GM23338 (cell line): ENCODE measurements around the gene REEP6.

Experiments
- CREB1 ChIP-seq: fragments of 250-450 bp; sonication (Bioruptor Pico); IDR thresholded peaks from 2 replicates; pipeline ENCODE4 v1.5.0; 2020; ENCODE audit warnings: low read depth, mild to moderate bottlenecking, moderate library complexity
- CTCF ChIP-seq, 2 experiments: fragments of 200-600 bp in 1 of 2; sonication (generic) in 1 of 2; conservative IDR thresholded peaks; 2 replicates each; pipeline versions ENCODE4 v1.5.1 to v1.6.1; 2016 to 2017; ENCODE audit warnings: antibody characterized with exemption in 2 of 2, low read depth in 2 of 2, mild to moderate bottlenecking in 2 of 2, moderate library complexity in 1 of 2
- EZH2 ChIP-seq: fragments of 200-600 bp; sonication (generic); IDR thresholded peaks from one replicate; pipeline ENCODE4 v1.8.0; 2017; ENCODE audit warnings: antibody characterized with exemption, mild to moderate bottlenecking, low read depth; ENCODE audit not compliant: unreplicated experiment
- POLR2AphosphoS5 ChIP-seq: IDR thresholded peaks from 2 replicates; pipeline ENCODE4 v1.6.1; 2016; ENCODE audit warnings: antibody characterized with exemption, low read depth
- REST ChIP-seq: IDR thresholded peaks from one replicate; pipeline ENCODE4 v1.6.1; 2018; ENCODE audit warnings: antibody characterized with exemption; ENCODE audit not compliant: unreplicated experiment

GRCh38 chr19:1488282-1488601 lies 2.7 kb upstream of the REEP6 start:
- no peak for TF ChIP-seq POLR2AphosphoS5
- no peak for TF ChIP-seq CTCF (conservative IDR thresholded peaks at IDR 0.05; ENCODE audit: low read depth in 2 of 2)
- no peak for TF ChIP-seq EZH2
- no peak for TF ChIP-seq CREB1 (CRISPR knock-in tag)
- no peak for TF ChIP-seq REST
